Mucosa of stomach (tissue), 1 donor: ENCODE results near the gene ATP6V0E1.

Experiments used
- H3K27me3 ChIP-seq: one replicate; pipeline ENCODE4 v1.7.0; 2013; ENCODE audit warnings: mild to moderate bottlenecking, low read length; ENCODE audit not compliant: control insufficient read depth, insufficient read depth
- H3K36me3 ChIP-seq: one replicate; pipeline ENCODE4 v1.7.0; 2013; ENCODE audit warnings: low read length; ENCODE audit not compliant: control insufficient read depth, insufficient read depth
- H3K4me1 ChIP-seq: one replicate; pipeline ENCODE4 v1.7.0; 2013; ENCODE audit warnings: mild to moderate bottlenecking, low read length; ENCODE audit not compliant: control insufficient read depth, insufficient read depth
- H3K4me3 ChIP-seq: one replicate; pipeline ENCODE4 v1.7.0; 2013; ENCODE audit warnings: low read length
- H3K9ac ChIP-seq: one replicate; pipeline ENCODE4 v1.7.0; 2013; ENCODE audit warnings: mild to moderate bottlenecking, low read length, moderate library complexity
- H3K9me3 ChIP-seq: one replicate; pipeline ENCODE4 v1.7.0; 2013; ENCODE audit warnings: mild to moderate bottlenecking, low read length, moderate library complexity; ENCODE audit not compliant: control insufficient read depth
- donor health status: Pancreatic carcinoma.

ATP6V0E1 gene

GRCh38 chr5:172990776-172991175 lies 7.2 kb downstream of the ATP6V0E1 start:
- Histone ChIP-seq H3K36me3 (peaks cover 4% of the 10 kb centered on the region), H3K27me3 (no peaks in the 10 kb centered on the region), H3K9ac (no peak overlapping the region), H3K4me3 (no peak overlapping the region), H3K4me1 (peaks cover 2% of the 10 kb centered on the region), H3K9me3 (no peaks in the 10 kb centered on the region)

- Histone ChIP-seq H3K9ac (no peak overlapping the region), H3K27me3 (no peaks in the 10 kb centered on the region), H3K9me3 (no peaks in the 10 kb centered on the region), H3K4me3 (no peak overlapping the region), H3K4me1 (no peaks in the 10 kb centered on the region), H3K36me3 (peaks cover 7% of the 10 kb centered on the region)
Measured at GRCh38 chr5:172994405-172994804, 10.8 kb downstream of the ATP6V0E1 start.

GRCh38 chr5:172999372-172999973 lies 15.9 kb downstream of the ATP6V0E1 start:
- H3K27me3 ChIP-seq = no peaks in the 10 kb centered on the region
- H3K9ac ChIP-seq = no peak overlapping the region
- H3K4me1 ChIP-seq = no peaks in the 10 kb centered on the region
- H3K36me3 ChIP-seq = peaks cover 7% of the 10 kb centered on the region
- H3K9me3 ChIP-seq = no peaks in the 10 kb centered on the region
- H3K4me3 ChIP-seq = no peak overlapping the region

- Histone ChIP-seq H3K9me3 (no peaks in the 10 kb centered on the region), H3K4me1 (no peaks in the 10 kb centered on the region), H3K27me3 (no peaks in the 10 kb centered on the region), H3K36me3 (peaks cover 7% of the 10 kb centered on the region), H3K4me3 (no peak overlapping the region), H3K9ac (no peak overlapping the region)
Measured at GRCh38 chr5:172999974-173000373, 16.4 kb downstream of the ATP6V0E1 start.

GRCh38 chr5:173001229-173001841 lies 17.8 kb downstream of the ATP6V0E1 start:
- Histone ChIP-seq H3K4me3 (no peak overlapping the region), H3K36me3 (no peaks in the 10 kb centered on the region), H3K27me3 (no peaks in the 10 kb centered on the region), H3K4me1 (no peaks in the 10 kb centered on the region), H3K9me3 (no peaks in the 10 kb centered on the region), H3K9ac (no peak overlapping the region)

- Histone ChIP-seq H3K27me3 (no peaks in the 10 kb centered on the region), H3K4me1 (no peaks in the 10 kb centered on the region), H3K9me3 (no peaks in the 10 kb centered on the region), H3K36me3 (no peaks in the 10 kb centered on the region), H3K4me3 (no peak overlapping the region), H3K9ac (no peak overlapping the region)
Measured at GRCh38 chr5:173003360-173003759, 19.8 kb downstream of the ATP6V0E1 start.

DNA sequence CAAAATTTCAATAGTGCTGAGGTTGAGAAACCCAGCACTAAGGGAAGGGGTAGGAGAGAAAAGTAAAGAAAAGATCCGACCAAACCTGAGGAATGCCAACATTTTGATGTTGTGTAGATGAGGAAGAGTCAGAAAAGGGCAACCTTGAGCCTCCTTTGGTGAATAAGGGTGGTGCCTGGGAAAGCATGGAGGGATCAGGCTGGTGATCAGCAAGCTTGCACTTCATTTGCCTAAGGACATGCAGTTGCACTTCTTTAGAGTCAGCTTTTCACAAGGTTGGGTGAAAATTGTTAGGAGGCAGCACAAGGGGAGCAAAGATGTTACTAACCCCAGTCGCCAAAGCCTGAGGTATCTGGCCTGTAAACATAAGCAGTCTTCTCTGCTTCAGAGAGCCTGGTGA lies 20.4 kb downstream of the ATP6V0E1 start:
- Histone ChIP-seq H3K9ac (no peak overlapping the region), H3K27me3 (no peaks in the 10 kb centered on the region), H3K36me3 (no peaks in the 10 kb centered on the region), H3K9me3 (no peaks in the 10 kb centered on the region), H3K4me1 (no peaks in the 10 kb centered on the region), H3K4me3 (no peak overlapping the region)

DNA sequence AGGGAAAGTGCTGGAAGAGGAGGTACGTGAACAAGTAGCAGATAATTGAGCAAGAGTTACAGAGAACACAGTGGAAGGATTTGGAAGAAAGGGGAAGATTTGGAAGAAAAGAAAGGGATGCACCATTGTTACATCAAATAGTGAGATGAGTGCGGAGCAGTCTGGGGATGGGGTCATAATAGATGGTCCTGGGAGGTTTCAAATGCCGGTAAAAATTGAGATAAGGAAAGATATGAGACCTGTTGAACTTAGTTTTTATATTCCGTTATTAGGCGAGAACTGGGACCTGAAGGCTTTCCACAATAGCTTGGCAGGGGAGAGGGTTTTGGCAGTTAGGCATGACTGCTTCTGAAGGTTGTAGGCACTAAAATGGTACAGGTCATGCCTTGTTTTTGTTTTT lies 20.9 kb downstream of the ATP6V0E1 start:
- no peaks in the 10 kb centered on the region for H3K27me3 ChIP-seq
- no peak overlapping the region for H3K4me3 ChIP-seq
- H3K4me1 ChIP-seq = no peaks in the 10 kb centered on the region
- H3K9me3 ChIP-seq = no peaks in the 10 kb centered on the region
- H3K9ac ChIP-seq = no peak overlapping the region
- no peaks in the 10 kb centered on the region for H3K36me3 ChIP-seq

DNA sequence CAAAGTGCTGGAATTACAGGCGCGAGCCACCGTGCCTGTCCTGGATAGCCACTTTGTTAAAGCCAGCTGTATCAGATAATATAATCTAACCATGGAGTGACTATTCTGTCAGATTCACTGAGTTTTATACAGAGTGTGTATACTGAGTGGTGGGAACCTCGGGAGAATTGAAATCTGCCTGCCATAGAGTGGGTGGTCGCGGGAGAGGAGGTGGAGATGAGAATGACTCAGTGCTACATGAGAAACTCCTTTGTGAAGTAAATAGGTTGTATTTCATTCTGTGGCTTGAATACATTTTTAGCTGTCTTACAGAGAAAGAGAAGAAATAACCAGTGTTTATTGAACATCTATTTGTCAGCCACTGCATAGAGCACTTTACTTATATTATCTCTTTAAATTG lies 26.4 kb downstream of the ATP6V0E1 start:
- Histone ChIP-seq H3K4me3 (no peak overlapping the region), H3K9me3 (no peaks in the 10 kb centered on the region), H3K27me3 (no peaks in the 10 kb centered on the region), H3K36me3 (no peaks in the 10 kb centered on the region), H3K4me1 (peaks cover under 1% of the 10 kb centered on the region), H3K9ac (no peak overlapping the region)

- H3K9ac ChIP-seq = no peak overlapping the region
- no peaks in the 10 kb centered on the region for H3K9me3 ChIP-seq
- no peaks in the 10 kb centered on the region for H3K36me3 ChIP-seq
- H3K27me3 ChIP-seq = no peaks in the 10 kb centered on the region
- H3K4me1 ChIP-seq = peaks cover 7% of the 10 kb centered on the region
- no peak overlapping the region for H3K4me3 ChIP-seq
Measured at GRCh38 chr5:173010547-173011464, 27.2 kb downstream of the ATP6V0E1 start.

GRCh38 chr5:173011566-173011965 lies 28.0 kb downstream of the ATP6V0E1 start:
- Histone ChIP-seq H3K9ac (no peak overlapping the region), H3K9me3 (no peaks in the 10 kb centered on the region), H3K27me3 (no peaks in the 10 kb centered on the region), H3K4me1 (peaks cover 12% of the 10 kb centered on the region), H3K36me3 (no peaks in the 10 kb centered on the region), H3K4me3 (no peak overlapping the region)

DNA sequence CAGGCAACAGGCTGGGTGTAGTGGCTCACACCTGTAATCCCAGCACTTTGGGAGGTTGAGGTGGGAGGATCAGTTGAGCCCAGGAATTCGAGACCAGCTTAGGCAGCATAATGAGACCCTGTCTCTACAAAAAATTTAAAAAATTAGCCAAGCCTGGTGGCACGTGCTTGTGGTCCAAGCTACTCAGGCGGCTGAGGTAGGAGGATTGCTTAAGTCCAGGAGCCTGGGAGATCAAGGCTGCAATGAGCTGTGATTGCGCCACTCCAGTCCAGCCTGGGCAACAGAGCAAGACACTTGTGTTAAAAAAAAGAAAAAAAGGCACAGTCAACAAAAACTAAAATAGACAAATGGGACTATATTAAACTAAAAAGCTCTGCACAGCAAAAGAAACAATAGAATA lies 29.3 kb downstream of the ATP6V0E1 start:
- no peak overlapping the region for H3K9ac ChIP-seq
- no peak overlapping the region for H3K4me3 ChIP-seq
- no peaks in the 10 kb centered on the region for H3K36me3 ChIP-seq
- H3K27me3 ChIP-seq = no peaks in the 10 kb centered on the region
- peaks cover 18% of the 10 kb centered on the region for H3K4me1 ChIP-seq
- no peaks in the 10 kb centered on the region for H3K9me3 ChIP-seq
